Liver (tissue), 3 donors: ENCODE data around the gene TMEM232.

Source experiments
- CTCF ChIP-seq: fragments of 150-350 bp; IDR thresholded peaks from 2 replicates; pipeline ENCODE4 v1.5.1; 2017; ENCODE audit warnings: improper control_type of control experiment, low read depth, low read length; ENCODE audit not compliant: missing input control
- TAF1 ChIP-seq: conservative IDR thresholded peaks from 2 replicates; pipeline ENCODE4 v1.6.1; 2016; ENCODE audit warnings: antibody characterized with exemption, mild to moderate bottlenecking
- YY1 ChIP-seq: IDR thresholded peaks from 2 replicates; pipeline ENCODE4 v1.6.1; 2016; ENCODE audit warnings: antibody characterized with exemption, mild to moderate bottlenecking
- donor health status: healthy.
- donor health status: healthy.

- TF ChIP-seq CTCF (no peak), YY1 (no peak), TAF1 (no peak)
These were observed 164.3 kb downstream of the TMEM232 start for GRCh38 chr5:110562191-110562590.
